Measurements from ENCODE around the gene PRUNE1.
A peak's percentile ranks its signal among the peaks of the same experiment; 100 is the strongest.

Gene PRUNE1

GRCh38 chr1:151060007-151060656, 51.9 kb downstream of the PRUNE1 start, which contains the start of gene MLLT11:
Gene MLLT11 (plus strand): TSS chr1:151060397. CDS start chr1:151067225, 6,828 bp downstream.
- TF ChIP-seq CTCF (IDR thresholded peaks at IDR 0.05; ENCODE audit: insufficient read depth, missing control alignments), result peak; percentile 22
- DNase-seq (ENCODE audit: insufficient read length, low spot score), result peak; percentile 81
- no peak for FAIRE-seq

- DNase-seq (ENCODE audit: insufficient read length, low spot score) (no peak), FAIRE-seq (no peak)
- TF ChIP-seq CTCF (IDR thresholded peaks at IDR 0.05; ENCODE audit: insufficient read depth, missing control alignments), result no peak
These were observed 52.6 kb downstream of the PRUNE1 start for GRCh38 chr1:151060657-151061421.

GRCh38 chr1:151061704-151062103, 53.5 kb downstream of the PRUNE1 start:
- DNase-seq (ENCODE audit: insufficient read length, low spot score) (no peak), FAIRE-seq (no peak)
- TF ChIP-seq CTCF (IDR thresholded peaks at IDR 0.05; ENCODE audit: insufficient read depth, missing control alignments), result no peak

- DNase-seq (ENCODE audit: insufficient read length, low spot score) (no peak), FAIRE-seq (peak; percentile 38)
- TF ChIP-seq CTCF (IDR thresholded peaks at IDR 0.05; ENCODE audit: insufficient read depth, missing control alignments), result no peak
These were observed 54.6 kb downstream of the PRUNE1 start for GRCh38 chr1:151062741-151063371.

GRCh38 chr1:151065089-151065645, 56.9 kb downstream of the PRUNE1 start:
- no peak for FAIRE-seq
- DNase-seq (ENCODE audit: insufficient read length, low spot score), result no peak
- no peak for TF ChIP-seq CTCF (IDR thresholded peaks at IDR 0.05; ENCODE audit: insufficient read depth, missing control alignments)

GRCh38 chr1:151067185-151067584, 58.9 kb downstream of the PRUNE1 start:
- DNase-seq (ENCODE audit: insufficient read length, low spot score) (no peak), FAIRE-seq (no peak)
- TF ChIP-seq CTCF (IDR thresholded peaks at IDR 0.05; ENCODE audit: insufficient read depth, missing control alignments), result no peak

Data from D721Med (cell line).